Measurements from ENCODE around the gene MARK1.

- TF ChIP-seq, protein P1, sequence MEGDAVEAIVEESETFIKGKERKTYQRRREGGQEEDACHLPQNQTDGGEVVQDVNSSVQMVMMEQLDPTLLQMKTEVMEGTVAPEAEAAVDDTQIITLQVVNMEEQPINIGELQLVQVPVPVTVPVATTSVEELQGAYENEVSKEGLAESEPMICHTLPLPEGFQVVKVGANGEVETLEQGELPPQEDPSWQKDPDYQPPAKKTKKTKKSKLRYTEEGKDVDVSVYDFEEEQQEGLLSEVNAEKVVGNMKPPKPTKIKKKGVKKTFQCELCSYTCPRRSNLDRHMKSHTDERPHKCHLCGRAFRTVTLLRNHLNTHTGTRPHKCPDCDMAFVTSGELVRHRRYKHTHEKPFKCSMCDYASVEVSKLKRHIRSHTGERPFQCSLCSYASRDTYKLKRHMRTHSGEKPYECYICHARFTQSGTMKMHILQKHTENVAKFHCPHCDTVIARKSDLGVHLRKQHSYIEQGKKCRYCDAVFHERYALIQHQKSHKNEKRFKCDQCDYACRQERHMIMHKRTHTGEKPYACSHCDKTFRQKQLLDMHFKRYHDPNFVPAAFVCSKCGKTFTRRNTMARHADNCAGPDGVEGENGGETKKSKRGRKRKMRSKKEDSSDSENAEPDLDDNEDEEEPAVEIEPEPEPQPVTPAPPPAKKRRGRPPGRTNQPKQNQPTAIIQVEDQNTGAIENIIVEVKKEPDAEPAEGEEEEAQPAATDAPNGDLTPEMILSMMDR (conservative IDR thresholded peaks at IDR 0.05; ENCODE audit: low read length): no peak
- TF ChIP-seq EZH2phosphoT487 (IDR thresholded peaks at IDR 0.05; ENCODE audit: borderline replicate concordance, low read depth, low read length): no peak
These were observed 128.2 kb downstream of the MARK1 start for GRCh38 chr1:220655961-220656740.
